ENCODE measurements around the gene CHD2.

- no peak for TF ChIP-seq CTCF (IDR thresholded peaks at IDR 0.05; ENCODE audit: low read depth, low read length, poor library complexity, severe bottlenecking)
- no peak for TF ChIP-seq EZH2phosphoT487 (IDR thresholded peaks at IDR 0.05; ENCODE audit: borderline replicate concordance, low read length)
These were observed 19.3 kb upstream of the CHD2 start for GRCh38 chr15:92880796-92881195.
